CD4-positive, alpha-beta T cell treated with Interleukin-6 for 4 hours (primary cell): ENCODE measurements around the gene HABP4.

Source experiments
- DNase-seq: peaks from one replicate; pipeline ENCODE4 v3.0.0-alpha.2; 2020; ENCODE audit warnings: mixed read lengths

The HABP4 gene

GRCh38 chr9:96524045-96524444 lies 74.1 kb downstream of the HABP4 start:
- DNase-seq = no peak

GRCh38 chr9:96524764-96525163 lies 74.8 kb downstream of the HABP4 start:
- DNase-seq = no peak

- no peak for DNase-seq
Observed at GRCh38 chr9:96532173-96532572, 82.2 kb downstream of the HABP4 start.

- no peak for DNase-seq
Observed at GRCh38 chr9:96540106-96540505, 90.1 kb downstream of the HABP4 start.
